HG03159 (cell line): ENCODE measurements around the gene ABHD16A.
A peak's percentile ranks its signal among the peaks of the same experiment; 100 is the strongest.

Source experiments
- ATAC-seq: cut with Tn5 transposase; IDR thresholded peaks from one replicate; pipeline ENCODE4 v1.9.1; 2021; ENCODE audit warnings: mild to moderate bottlenecking, moderate library complexity; ENCODE audit not compliant: unreplicated experiment

Gene ABHD16A

DNA sequence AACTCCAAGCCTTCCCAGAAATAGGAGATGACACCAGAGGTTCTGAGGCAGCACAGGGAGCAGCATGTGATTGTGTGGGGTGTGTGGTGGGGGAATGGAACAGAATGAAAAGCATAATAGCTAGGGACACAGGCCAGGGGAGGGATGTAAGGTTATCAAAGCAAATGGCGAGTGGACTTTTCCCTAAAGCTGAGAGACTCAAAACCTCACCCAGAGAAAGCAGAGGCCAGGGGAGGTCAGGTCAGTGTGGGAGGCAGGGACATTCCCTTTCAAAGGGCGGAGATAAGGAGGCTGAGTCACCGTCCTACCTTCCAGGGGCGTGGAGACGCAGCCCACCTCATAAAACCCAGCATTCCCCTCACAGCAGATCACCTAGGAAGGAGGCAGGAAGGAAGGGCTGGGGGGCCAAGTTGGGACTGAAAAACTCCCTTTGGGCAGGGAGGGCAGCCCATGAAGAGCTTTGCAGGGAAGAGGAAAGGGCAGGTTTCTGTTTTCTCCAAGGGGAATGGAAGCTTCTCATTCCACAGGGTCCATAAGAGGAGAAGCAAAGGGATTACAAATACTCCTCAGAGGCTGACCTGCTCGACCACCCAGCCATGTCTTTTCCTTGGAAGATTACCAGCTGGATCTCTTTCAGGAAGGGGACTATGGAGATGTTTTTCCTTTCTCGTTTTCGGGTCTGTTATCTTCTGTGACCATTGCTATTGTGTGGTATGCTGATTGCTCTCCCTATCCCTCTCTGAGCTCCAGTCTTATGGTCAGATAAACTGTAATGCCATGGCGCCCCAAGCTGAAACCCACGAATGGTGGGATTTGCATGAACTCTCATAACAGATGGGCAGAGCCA, 12.7 kb downstream of the ABHD16A start:
- ATAC-seq = no peak

DNA sequence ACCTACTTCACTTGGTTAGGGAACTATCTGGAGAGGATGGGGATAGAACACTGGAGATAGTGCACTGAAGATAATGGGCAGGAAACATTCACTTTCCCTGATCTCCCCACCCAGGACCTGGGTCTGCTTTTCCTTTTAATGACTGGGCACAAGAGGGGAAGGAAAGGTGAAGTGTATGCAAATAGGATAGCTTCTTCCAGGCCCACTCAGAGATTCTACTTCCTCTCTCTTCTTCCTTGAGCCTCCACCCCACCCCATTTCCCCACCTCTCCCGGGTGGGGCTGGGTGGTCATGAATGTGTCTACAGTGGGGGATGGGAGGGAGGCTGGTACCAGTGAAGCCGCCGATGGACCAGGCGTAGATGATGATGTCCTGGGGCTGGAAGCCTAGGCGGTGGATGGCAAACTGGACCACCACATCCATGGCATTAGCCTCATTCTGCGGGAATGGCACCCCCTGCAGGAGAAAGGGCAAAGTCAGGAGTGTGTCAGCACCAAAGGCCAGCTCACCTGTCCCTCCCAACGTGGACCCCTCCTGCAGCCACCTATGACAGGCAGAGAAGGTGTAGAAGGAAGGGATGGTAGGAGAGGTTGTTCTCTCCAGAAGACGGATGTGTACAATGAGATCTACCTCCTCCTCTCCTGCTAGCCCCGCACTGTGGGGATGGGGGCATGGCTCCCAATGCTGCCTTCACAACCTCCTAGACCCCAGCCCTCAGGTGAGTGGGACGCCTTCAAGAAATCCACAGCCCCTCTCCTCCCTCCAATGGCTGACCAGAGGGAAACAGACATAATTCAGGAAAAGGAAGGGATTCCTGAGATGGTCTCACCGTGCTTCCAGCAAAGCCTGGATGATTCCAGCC, 13.6 kb downstream of the ABHD16A start:
- no peak for ATAC-seq

DNA sequence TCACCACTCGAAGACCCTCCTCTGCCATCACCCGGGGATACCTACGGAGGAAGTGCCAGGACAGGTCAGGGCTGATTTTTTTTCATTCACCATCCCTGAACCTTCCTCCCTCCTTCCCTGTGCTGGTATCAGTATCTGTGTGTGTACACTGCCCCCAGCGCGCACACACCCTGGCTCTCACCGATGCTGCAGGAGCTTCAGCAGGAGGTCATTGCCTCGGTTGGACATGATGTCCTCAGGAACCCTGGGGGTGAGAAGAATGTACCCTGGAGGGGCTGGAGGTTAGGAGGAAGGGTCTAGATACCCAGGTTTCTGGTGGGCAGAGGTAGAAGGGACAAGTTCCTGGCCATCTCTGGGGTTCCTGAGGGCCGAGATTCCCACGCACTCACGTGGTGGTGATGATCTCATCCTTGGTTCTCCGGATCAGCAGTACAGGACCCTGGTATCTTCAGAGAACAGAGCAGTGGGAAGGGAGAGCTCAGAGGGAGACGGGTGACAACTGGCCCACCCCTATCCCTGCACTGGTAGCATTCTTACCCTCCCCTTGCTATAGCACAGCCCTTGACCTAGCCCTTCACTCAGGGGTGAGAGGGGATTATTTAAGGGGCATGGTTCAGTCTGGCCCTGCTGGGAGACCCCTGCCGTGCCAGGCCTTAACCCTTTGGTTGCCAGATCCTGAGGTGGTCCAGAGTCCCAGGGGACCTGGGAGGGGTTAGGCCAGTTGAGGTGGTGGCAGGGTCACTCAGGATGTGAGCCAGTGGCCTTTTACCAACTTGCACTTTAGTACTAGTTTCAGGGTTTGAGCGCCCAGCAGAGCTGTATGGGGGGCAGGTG, 15.0 kb downstream of the ABHD16A start:
- no peak for ATAC-seq

DNA sequence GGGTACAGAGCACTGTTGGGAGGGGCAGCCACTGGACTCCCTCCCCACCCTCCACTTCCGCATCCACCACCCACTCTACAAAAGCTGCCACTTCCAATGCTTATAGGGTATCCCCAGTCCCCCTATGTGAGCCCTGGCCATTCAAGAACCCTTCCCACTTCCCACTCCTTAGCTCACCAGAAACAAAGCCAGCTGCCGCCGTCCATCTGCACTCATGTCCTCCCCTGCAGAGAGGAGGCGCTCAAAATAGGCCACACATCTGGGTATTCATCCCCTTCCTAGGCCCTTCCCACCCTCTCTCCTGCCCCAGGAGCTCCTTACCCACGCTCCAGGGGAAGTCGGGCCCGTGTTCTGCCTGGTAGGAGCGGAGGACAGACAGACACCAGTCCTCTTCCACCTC, 15.8 kb downstream of the ABHD16A start:
- ATAC-seq = no peak

DNA sequence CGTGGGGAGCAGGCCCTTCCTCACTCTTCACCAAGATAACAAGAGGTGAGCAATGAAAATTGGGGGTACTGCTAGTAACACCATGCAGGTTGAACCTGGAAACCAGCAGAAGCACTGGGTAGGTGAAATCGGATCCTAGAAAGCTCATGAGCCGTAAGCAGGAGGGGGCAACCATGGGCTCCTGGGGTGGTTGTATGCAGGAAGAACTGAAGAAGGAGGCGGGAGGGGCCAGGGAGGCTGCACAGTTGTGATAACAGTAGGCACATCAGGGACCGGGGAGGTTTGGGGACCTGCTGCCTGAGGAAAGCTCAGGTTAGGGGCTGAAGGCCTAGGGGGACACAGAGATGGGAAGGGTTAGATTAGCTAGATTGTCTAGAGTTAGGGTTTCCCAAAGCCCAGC, 16.6 kb downstream of the ABHD16A start:
- no peak for ATAC-seq

DNA sequence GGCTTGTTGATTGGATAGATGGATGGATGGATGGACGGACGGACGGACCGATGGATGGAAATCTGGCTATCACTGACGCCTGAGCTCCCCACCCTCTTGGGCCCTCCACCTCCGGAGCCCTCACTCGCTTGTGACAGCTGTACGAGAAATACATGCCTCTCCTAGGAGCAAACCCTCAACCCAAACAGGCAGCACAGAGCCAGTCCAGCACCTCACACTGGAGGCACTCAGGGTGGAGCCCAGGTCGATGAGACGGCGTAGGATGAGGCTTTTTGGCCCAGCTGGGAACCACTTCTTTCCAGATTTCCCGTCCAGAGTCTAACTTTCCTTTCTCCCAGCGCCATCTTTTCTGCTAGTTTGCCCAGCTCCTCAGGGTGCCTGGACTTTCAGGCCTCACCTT, 19.5 kb downstream of the ABHD16A start:
- no peak for ATAC-seq

DNA sequence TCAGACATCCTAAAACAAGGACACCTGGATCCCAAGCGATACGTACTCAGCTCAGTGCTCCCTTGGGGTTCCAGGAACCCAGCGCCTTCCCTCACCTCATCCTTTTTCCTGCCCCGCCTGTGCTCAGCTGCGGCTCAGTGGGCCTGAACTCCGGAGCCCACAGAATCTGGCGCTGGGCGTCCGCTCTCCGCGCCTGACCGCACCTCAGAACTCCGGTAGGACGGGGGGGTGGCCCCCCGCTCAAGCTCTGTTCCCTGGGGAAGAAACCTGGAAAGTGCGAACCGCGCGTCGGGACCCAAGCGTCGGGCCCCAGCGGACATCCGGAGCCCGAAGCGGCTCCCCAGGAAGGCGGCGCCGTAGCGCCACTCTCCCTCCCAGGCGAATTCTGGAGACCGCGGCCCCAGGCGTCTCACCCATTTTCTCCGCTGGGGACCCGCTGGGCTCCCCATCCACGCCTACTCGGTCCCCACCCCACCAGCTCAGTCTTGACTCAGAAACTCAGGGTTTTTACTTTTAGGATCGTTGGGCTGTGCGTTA, 21.9 kb downstream of the ABHD16A start:
- no peak for ATAC-seq

DNA sequence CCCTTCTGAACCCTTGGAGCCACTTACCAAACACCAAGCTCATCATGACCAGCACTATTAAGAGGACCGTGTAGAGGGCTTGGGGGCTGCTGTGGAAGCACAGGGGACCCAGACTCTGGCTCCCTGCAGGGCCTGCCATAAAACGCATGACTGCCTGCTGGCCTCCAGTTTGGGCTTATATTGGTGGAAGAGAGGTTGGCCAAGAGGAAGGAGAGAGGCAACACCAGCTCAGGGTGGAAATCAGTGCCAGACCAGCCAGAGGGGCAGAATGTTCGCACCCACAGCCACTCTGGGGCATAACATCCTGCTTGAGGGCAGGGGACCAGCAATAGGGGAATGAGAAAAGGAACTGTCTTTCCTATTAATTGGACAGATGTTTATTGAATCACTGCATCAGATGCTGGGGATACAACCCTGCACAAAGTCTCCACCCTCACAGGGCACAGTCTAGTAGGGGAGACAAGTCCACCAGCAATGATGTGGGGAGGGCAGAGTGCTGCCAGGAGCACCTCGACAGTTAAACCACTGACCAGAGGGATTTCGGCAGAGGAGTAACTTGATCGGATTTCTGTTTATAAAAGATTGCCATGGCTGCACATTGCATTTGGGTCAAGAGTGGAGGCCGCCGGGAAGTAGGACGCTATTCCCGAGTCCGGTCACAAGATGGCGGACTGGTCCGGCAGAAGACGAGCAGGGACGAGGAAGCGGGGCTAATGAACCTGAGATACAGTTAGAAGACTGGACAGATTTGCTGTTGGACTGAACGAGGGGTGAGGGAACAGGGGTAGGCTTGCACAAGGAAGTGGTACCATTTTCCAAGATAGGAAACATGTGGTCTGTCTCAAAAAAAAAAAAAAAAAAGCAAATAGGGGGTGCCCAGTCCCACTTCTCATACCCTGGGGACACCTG, 22.6 kb downstream of the ABHD16A start, which contains the start of gene LY6G5C:
TSS of gene LY6G5C (minus strand) at position 842 of the 909 bp plus-strand sequence. CDS start at position 148, 694 bp downstream.
- ATAC-seq = no peak

DNA sequence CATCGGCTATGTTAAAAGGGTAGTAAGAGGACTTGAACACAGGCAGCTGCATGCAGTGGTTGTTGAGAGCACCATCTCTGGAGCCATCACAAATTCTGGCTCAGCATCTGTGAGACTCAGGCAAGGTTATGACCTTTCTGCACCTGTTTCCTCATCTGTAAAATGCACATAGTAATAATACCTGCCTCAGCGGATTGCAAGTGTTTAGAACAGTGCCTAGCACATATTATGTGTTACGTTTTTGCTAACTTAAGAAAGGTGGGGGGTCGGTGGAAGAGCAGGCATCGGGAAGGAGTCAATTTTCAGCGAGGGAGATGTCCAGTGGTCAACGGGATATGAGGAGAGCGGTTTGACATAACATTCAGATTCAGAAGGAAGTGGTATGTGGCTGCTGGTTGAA, 25.2 kb downstream of the ABHD16A start:
- no peak for ATAC-seq

DNA sequence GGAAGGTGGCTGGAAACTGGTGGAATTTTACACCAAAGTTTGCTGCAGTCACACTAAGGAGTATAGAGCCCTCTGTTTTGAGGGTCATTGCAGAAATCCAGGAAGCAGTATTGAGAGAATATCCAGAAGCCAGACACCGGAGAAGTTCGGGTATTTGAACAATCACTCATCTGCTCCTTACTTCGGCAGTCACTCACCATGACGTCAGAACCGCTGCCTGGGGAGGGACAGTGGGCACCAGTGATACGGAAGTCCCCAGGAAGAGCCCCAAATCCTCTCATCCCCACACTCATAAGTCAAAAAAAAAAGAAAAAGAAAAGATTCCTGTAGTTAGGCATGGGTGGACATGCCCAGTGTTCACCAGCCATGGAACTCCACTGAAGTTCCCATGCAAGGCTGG, 26.2 kb downstream of the ABHD16A start:
- no peak for ATAC-seq

DNA sequence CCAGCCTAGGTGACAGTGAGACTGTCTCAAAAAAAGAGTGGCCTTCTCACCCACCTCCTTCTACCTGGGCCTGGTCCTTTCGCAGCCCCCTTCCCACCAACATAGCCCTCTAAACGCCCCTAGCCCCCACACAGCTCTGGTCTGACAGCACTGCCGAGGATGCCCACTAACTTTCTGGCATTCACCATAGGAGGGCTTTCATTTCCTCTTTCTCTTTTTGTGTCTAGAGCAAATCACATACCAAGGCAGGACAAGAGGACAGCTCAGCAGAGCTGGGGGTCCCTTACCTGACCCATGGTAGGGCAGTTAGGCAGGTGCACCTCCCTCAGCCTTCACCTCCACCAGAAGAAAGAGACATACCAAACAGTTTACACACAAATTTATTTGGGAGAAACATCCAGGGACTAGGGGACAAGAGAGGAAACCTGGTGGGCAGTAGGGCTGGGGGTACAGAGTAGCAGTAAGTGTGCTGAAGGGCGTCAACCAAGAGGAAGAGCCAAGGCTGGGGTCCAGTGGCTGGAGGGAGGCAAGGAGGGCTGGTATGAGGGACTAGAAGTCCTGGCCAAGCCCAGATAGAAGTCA, 26.7 kb downstream of the ABHD16A start:
- no peak for ATAC-seq

DNA sequence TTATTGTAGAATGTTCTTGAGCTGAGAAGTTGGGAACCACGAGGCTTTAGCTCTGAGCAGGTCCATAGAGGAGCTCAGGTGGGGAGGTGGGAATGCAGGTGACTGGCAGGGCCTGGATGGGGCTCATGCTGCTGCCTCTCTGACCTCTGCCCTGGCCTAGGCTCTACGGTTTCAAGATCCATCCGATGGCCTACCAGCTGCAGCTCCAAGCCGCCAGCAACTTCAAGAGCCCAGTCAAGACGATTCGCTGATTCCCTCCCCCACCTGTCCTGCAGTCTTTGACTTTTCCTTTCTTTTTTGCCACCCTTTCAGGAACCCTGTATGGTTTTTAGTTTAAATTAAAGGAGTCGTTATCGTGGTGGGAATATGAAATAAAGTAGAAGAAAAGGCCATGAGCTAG, 33.4 kb downstream of the ABHD16A start, which contains the start of gene LY6G5B:
TSS of gene LY6G5B (plus strand) at position 301 of the 400 bp plus-strand sequence. CDS start 975 bp downstream, outside the sequence.
- ATAC-seq = no peak

DNA sequence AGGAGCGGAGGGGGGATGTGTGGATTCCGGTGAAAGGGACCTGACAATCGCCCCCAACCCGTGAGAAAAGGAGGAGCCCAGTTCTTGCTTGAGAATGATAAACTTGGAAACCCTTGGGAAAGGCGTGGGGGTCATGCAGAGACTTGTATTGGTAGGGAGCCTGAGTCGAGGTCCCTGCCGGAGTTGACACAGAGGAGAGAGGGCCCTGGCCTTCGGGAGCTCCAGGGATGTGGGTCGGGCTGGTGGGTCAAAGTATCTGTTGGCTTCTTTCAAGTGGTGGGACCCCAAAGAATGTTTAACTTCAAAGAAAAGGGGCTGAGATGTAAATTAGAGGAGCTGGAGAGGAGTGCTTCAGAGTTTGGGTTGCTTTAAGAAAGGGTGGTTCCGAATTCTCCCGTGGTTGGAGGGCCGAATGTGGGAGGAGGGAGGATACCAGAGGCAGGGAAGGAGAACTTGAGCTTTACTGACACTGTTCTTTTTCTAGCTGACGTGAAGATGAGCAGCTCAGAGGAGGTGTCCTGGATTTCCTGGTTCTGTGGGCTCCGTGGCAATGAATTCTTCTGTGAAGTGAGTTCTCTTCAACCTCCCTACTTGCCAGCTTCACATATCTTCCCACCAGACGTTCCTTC, 36.7 kb downstream of the ABHD16A start:
- ATAC-seq = no peak

DNA sequence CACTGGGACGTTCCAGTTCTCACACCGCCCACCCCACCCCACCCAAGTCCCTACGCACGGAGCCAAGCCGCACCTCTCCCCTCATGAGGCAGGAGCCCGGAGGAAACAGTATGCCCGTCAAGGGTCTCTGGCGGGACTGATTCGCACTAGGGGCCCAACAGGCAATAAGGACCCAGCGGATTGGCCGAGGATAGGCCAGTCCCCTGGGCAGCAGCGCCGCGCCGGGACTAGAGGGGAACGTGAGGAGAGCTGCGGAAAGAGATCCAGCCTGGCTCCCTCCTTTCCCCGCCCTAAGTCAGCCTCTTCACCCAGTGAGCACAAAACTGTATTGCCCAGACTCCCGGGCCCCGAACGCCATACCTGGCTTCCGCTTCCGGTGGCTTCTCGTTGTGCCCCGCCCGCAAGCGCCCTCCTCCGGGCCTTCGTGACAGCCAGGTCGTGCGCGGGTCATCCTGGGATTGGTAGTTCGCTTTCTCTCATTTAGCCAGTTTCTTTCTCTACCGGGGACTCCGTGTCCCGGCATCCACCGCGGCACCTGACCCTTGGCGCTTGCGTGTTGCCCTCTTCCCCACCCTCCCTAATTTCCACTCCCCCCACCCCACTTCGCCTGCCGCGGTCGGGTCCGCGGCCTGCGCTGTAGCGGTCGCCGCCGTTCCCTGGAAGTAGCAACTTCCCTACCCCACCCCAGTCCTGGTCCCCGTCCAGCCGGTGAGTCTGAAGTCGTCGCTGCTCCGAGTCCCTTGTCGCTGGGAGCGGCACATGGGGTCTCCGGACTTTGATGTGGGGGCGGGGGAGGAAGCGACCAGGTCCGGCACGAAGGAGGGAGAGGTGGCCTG, 37.4 kb downstream of the ABHD16A start, which contains the start of gene CSNK2B:
TSS of gene CSNK2B (plus strand) at position 580 of the 836 bp plus-strand sequence. CDS start 752 bp downstream, outside the sequence.
- ATAC-seq = peak; percentile 70

DNA sequence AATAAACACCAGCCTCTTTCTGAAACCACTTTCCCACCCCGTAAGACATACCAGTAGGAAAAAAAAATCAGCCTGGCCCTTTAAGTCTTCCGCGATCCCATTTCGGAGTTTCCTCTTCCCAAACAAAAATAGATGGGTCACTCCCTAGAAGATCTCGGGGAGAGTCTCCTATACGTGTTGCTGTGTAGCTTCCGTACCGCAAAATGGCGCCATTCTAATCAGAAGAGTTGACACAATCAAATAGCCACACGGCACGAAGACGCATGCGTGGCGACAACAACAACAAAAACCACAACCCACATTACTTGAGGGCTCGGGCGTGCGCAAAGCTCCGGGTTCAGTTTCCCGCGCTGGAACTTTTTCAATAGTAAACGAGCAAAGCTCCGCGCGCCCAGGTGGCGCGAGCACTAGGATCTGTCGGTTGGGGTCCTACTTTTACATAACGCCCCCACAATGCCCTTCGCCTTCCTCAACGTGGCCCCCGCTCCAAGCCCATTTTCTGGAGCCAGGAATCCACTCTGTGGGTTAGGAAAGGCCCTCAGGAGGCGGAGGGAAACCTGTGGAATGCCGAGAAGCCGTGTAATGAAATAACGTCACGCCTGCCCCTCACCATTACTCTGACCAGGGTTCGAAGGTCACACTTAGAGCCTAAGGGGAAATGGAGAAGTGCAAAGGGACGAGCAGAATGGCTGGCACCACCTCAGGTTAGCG, 38.2 kb downstream of the ABHD16A start, which contains the start of gene GPANK1:
TSS of gene GPANK1 (minus strand) at position 208 of the 711 bp plus-strand sequence. CDS start 519 bp downstream, outside the sequence.
- peak; percentile 29 for ATAC-seq

DNA sequence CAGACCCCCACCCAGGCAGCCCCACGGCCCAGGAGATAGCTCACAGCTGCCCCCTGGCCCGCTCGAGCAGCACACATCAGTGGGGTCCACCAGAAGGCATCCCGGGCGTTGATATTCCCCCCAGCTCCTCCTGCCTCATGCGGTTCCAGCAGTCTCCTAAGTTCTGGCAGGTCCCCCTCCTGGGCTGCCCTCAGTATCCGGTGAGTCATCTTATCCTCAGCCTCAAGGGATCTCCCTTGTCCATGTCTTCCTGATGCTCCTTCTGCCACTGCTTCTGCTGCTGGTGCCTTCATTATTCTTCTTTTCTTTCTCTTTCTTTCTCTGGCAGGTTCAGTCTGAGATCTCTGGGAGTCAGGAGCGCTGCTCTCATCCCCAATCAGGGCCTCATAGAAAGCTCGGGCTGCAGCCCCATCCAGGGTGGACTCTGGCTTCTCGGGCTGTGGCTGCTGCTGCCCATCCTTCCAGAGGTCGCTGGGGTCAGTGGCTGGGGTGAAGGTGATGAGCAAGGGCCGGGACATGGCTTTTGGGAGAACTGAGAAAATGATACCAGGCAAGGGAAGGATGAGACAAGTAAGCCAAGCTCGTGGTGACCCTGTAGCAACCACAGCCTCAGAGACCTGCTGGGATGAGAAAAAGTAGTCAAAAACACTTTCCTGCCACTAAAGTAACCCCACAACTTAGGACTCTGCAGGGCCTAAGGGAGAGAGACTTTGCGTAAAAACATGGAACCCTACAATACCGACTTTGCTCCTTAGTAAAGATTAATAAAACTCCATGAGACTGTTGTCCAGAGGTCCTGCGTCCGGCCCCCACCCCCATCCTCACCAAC, 38.9 kb downstream of the ABHD16A start:
- ATAC-seq = no peak
